Hindlimb muscle (tissue), 1 donor: ENCODE results near the gene HOXA9. TPM values are rescaled to one million over a fixed set of nuclear protein-coding genes. Genes with fewer than 3 reads are reported as not detected.

Source experiments
- DNase-seq: peaks from one replicate; pipeline ENCODE4 v3.0.0-alpha.2; 2013
- polyA plus RNA-seq: library from polyadenylated mRNA; unstranded; fragments of 120-200 nt; gene quantifications from one replicate; pipeline ENCODE4 v1.2.1, GENCODE V29; 2013; ENCODE audit not compliant: insufficient read length

The HOXA9 gene
- polyA plus RNA-seq, 1 donor = 21.8 TPM

DNA sequence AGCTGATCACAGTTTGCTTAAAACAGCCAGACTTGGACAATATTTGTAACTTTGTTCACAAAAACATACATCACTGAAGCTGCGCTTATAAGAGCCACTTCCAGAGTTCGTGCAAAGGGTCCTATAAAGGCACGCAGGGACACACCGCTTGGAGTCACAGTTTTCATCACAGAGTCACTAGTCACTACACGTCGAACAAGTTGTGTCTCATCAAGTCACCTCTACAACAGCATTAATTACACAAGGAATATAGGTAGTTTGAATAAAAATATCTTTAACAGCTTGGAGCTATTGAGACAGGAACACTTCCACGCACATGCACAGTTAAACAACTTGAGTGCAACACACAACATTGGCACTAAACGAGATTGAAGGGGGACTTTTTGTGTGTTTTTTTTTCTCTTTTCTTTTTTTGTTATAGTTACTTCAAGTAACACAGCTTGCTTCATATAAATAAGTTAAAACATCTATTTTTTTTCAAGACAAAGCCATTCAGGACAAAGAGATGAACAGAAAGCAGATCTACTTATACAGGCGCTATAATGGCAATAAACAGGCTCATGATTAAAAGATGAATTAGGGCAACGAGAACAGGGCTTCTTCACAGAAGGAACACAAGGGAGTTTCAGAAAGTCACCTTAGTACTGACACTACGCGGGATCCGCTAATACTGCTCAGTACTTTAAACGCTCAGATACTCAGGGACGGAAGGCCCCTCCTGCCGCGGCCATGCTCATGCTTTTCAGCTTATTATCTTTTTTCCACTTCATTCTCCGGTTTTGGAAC is 24.0 kb downstream of the HOXA9 start:
- no peak for DNase-seq

- no peak for DNase-seq
Measured at GRCh38 chr7:27140126-27140857, 25.0 kb downstream of the HOXA9 start.

GRCh38 chr7:27139334-27140125 is 25.8 kb downstream of the HOXA9 start:
- no peak for DNase-seq

GRCh38 chr7:27138985-27139333 is 26.4 kb downstream of the HOXA9 start:
- DNase-seq = no peak

DNA sequence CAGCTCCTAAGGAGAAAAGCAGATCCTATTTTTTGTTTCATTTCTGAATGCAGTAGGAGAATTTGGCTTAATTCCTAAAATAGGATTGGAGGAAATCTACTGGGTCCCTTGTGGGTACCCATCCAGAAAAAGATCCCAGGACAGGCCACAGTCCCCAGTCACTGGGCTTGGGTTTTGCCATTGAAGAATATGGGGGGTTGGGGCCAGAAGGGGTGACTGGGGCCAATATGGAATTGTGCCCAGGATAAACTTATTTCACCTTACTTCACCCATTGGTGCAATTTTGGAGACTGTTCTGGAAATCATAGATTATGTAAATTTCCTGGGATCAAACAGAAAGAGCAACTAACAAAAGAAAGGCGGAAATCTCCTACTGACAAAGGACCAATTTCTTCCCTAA is 26.9 kb downstream of the HOXA9 start:
- DNase-seq = no peak

DNA sequence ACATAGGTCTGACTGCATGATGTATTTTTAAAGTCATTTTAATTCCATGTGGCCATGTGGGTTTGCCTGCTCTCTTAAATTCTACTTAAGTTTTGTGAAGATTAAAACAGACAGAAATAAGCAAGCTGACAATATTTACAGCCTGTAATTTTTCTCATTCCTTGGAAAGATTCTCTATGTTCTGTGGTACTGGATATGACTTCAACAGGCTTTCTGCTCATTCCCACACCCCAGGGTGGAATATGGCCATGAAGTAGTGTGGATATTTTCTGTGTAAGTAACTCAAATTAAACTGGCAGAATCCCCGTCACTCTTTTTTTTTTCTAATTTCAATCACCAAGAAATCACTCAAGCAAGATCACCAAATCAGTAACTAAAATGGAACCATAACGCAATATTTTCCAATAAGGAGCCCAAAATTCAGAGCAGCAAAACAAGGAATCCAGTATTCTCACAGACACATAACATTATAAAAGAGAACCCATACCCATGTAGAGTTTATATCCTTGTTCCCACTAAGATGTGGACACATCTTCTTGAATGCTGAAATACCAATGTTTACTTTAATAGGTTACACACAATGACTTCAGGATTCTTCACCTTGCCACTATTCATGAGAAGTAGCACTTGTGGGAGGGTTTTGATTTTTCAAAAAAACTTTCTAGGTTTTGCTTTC is 27.6 kb downstream of the HOXA9 start:
- no peak for DNase-seq

- no peak for DNase-seq
Measured at GRCh38 chr7:27134392-27134791, 30.9 kb downstream of the HOXA9 start.

GRCh38 chr7:27133409-27134231 is 31.7 kb downstream of the HOXA9 start:
- no peak for DNase-seq

- no peak for DNase-seq
Measured at GRCh38 chr7:27132978-27133377, 32.4 kb downstream of the HOXA9 start.

DNA sequence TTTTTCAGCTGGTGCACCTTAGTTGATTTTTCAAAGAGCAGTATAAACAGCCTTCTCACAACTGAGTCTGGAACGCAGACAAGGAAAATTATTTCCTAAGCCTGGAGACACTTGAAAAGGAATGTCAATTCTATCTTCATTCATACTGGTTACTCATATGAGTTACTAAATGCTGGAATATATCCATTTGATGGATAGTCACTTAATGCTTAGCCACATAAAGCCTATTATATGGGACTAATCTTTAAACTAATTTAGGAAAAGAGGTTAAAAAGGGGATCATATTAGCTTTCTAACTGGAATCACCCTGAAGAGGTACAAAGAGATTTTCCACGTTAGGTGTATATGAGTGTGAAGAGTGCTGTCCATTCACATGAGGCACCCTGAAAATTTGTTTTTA is 33.1 kb downstream of the HOXA9 start:
- no peak for DNase-seq

DNA sequence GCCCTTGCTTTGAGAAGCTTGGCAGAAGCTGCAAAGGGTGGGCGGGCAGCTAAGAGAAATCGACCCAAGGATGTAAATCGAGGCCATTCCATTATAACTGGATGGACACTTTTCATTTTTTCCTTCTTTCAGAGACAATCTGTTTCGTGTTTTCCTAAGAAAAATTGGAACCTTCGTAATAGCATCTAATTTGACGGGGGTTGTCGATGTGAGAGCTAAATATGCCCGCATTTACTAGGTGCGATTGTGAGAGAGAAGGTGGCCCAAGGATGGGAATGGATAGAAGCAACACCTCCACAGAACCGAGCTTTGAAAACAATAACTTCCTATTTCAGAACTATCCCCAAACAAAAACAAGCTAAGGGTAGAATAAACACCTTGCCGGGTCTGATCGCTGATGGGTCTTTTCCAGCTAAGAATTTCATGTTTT is 33.9 kb downstream of the HOXA9 start:
- no peak for DNase-seq

DNA sequence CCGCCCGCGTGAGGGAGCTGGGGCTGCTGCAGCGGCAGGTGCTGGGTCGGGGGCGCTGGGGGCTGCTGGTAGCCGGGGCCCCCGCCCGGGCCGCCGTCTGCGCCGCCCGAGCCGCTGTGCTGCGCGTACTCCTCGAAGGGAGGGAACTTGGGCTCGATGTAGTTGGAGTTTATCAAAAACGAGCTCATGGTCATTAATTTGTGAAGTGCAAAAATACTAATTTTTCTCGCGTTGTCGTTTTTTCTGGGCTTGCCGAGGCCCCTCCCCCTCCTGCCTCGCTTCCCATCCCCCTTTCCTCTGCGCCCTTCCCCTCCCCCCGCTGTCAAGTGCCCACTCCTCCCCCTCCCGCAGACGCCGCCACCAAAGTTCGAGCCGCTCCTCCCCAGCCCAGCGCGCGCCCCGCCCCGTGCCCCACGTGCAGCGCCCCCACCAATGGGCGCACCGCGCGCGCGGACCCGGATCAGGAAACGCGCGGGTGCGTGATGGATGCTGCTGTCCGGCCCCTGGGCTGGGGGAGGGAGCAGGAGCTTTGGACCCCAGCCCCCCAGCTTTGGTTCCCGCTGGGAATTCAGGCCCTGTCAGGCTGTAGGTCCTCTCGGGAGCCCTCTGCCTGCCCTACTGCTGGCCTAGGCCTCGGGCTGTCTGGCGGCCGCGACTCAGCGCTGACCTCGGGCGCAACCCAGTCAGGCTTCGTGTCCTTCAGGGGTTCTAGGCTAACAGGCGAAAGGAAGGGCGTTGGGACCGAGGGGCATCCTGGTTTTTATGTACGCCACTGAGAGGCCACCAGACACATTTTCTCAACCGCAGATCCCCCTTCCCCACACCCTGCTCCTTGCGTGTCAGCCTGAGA is 34.6 kb downstream of the HOXA9 start, which contains the start of gene HOXA4:
Gene HOXA4, minus strand, starts transcription at position 218 of the 850 bp plus-strand sequence. Its CDS starts 24 bp downstream, at position 194.
- peak; percentile 95 for DNase-seq

GRCh38 chr7:27129729-27130539 is 35.4 kb downstream of the HOXA9 start:
- DNase-seq = no peak

DNA sequence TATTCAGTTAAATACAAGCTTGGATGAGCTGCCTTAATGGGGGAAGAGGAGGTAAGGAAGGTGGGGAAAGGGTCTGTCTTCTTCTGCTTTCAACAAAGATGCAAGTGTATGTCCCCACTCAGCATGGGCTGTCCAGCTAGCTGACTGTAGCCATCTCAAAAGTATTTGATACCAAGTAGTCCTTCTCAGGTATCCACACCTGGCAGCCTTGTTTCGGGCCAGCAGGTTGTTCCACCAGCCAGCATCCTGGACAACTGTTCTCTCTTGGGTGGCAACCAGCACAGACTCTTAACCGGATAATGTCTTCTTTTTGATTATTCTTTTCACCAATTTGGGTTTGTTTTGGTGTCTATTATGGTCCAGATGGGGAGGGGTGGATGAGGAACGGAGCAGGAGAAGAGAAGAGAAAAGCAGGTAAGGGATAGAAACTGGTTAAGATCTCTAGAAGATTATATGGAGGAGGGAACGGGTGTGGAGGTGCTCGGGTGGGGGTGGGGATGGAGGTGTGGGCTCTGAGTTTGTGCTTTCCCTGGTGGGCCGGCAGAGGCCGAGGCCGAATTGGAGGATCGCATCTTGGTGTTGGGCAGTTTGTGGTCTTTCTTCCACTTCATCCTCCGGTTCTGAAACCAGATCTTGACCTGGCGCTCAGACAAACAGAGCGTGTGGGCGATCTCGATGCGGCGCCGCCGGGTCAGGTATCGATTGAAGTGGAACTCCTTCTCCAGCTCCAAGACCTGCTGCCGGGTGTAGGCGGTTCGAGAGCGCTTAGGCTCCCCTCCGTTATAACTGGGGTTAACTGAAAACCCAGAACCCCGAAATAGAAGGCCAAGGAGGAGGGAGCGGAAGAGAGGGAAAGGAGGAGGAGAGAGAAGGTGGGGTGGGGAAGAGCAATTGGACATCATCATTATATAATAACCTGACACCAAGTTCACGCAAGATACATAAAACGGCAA is 36.3 kb downstream of the HOXA9 start:
- no peak for DNase-seq

DNA sequence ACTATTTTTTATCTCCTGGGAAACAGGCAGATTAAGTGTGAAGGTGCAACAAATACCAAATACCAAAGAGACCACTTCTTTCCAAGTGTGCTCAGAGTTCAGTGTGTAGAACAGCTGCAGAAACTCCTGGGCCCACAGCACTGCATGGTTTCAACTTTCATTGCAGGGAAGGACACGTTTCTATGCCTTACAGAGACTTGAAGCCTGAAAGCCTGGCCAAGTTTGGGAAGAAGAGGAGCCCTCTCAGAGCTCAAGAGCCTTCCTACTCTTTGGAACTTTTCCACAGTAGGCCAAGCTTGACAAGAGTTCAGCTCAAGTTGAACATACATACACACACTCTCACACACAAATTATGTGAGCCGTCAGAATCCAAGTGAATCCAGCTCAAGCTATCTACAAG is 37.3 kb downstream of the HOXA9 start:
- DNase-seq = no peak

DNA sequence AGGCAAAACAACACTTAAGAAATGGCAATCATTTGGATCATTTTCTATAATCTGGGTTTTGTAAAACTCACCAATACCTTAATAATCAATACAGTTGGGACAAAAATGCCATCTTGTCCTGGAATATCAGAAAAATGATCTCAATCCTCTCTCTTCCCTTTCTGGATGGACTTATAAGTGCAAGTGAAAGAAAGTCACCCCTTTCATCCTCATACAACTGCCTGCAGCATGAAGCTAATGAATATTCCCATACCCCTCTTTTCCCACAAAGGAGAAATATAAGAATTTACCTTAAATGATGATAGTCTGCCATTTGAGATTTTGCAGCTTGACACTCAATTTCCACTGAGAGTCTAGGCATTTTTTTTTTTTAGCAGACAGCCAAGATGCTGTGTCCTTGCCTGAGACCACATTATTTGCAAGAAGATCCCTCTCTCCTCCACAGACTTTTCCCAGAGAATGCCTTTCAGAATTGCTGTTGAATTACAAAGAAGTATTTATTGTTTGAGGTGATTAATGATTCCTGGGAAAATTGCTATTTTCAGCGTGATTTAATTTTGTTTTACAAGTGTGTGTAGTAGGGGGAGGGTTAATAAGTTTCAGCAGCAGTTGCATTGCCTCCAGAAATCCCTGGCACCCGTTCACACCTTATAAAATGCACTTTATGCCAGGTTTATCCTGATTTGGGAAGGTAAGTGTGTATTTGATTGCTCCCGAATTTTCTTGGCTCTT is 38.6 kb downstream of the HOXA9 start:
- no peak for DNase-seq

DNA sequence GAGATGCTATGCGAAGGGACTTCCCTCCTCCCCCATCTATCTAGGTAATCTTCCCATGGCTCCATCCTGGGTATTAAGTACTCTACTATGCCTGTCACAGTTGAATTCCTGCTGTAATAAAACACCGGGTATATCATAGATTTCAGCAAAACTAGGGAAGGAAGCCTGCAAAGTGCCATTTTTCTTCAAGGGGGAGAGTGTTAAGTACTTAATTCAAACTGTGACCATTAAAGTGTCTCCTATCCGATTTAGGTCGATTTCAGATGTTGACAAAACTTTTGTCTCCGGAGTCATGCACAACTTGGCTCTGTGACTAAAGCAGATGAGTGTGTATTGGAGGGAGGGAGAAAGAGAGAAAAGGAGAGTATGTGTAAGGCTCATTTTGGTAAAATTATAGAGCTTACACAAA is 39.3 kb downstream of the HOXA9 start:
- no peak for DNase-seq
